Activated naive CD8-positive, alpha-beta T cell treated with anti-CD3 and anti-CD28 coated beads for 36 hours (primary cell): ENCODE data around the gene URI1. TPM values are rescaled to one million over a fixed set of nuclear protein-coding genes. Genes with fewer than 3 reads are reported as not detected.

ENCODE experiments used
- DNase-seq: peaks from one replicate; pipeline ENCODE4 v3.0.0; 2021
- H3K27ac Mint-ChIP-seq: one replicate; pipeline ENCODE4 v1.8.0; 2022; ENCODE audit warnings: mild to moderate bottlenecking, moderate library complexity, mixed read lengths
- H3K27me3 Mint-ChIP-seq: one replicate; pipeline ENCODE4 v1.8.0; 2022; ENCODE audit warnings: mild to moderate bottlenecking, mixed read lengths
- H3K36me3 Mint-ChIP-seq: one replicate; pipeline ENCODE4 v1.8.0; 2021; ENCODE audit warnings: mild to moderate bottlenecking, mixed read lengths
- H3K4me1 Mint-ChIP-seq: one replicate; pipeline ENCODE4 v1.8.0; 2021; ENCODE audit warnings: mixed read lengths
- H3K4me3 Mint-ChIP-seq: one replicate; pipeline ENCODE4 v1.8.0; 2022; ENCODE audit warnings: mild to moderate bottlenecking, moderate library complexity, mixed read lengths
- H3K9me3 Mint-ChIP-seq: one replicate; pipeline ENCODE4 v1.8.0; 2022; ENCODE audit warnings: mixed read lengths
- total RNA-seq, 2 experiments: library from RNA; stranded (reverse); gene quantifications; one replicate each; pipeline ENCODE4 v1.2.3, GENCODE V29; 2021

The URI1 gene
- total RNA-seq, 2 experiments from 2014 or later = 69.7 to 75.4 TPM

DNA sequence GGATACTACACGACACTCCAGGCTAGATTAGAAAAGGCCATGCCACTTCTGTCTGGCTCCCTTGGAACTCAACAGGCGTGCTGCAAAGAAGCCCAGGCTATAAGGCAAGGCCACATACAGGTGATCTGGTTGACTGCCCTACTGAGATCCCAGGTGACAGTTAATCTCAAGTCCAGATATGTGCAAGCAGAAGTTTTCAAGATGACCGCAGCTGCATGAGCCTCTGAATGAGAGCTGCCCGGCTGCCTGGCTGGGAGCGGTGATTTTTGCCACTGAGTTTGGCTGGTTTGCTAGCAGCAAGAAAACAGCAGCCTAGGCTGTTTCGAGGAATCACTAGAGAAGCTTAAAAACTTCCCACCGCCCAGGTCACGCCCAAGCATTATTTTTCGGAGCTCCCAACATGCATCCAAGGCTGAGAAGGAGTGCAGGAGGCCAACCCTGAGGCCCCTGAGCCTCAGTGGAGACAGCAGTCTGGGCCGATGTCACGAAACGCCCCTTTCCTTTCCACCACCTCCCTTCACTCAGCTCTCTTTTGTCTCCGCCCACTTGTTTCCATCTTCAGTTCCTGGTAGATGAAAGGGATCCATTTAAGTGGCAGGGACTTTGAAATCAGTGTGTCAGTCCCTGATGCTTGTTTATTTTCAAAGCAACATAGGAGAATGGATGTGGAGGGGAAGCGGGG is 14.0 kb upstream of the URI1 start:
- no peak overlapping the region for H3K27ac Mint-ChIP-seq
- no peak for DNase-seq
- H3K4me1 Mint-ChIP-seq = peaks cover 2% of the 10 kb centered on the region
- H3K9me3 Mint-ChIP-seq = no peaks in the 10 kb centered on the region
- H3K27me3 Mint-ChIP-seq = no peaks in the 10 kb centered on the region
- no peaks in the 10 kb centered on the region for H3K36me3 Mint-ChIP-seq
- no peak overlapping the region for H3K4me3 Mint-ChIP-seq

DNA sequence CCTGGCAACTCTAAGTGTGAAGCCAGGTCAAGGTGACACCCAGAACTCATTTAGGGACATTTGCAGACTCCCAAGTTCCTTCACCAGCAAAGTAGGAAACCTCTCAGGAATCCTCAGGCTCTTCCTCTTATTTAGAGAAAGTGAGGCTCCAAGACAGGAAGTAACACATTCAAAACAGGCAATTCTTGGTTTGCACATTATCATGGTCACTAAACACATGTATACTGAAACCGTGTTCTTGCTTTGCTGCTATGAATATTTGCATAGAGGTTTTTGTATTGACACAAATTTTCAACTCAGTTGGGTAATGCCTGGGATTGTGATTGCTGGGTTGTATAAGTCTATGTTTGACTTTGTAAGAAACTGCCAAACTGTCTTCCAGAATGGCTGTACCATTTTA is 13.2 kb upstream of the URI1 start:
- Mint-ChIP-seq H3K9me3 (no peaks in the 10 kb centered on the region), H3K36me3 (no peaks in the 10 kb centered on the region), H3K4me1 (peaks cover 2% of the 10 kb centered on the region), H3K27ac (no peak overlapping the region), H3K4me3 (no peak overlapping the region), H3K27me3 (no peaks in the 10 kb centered on the region)
- no peak for DNase-seq

- H3K27me3 Mint-ChIP-seq = no peaks in the 10 kb centered on the region
- peaks cover 8% of the 10 kb centered on the region for H3K36me3 Mint-ChIP-seq
- peaks cover 16% of the 10 kb centered on the region for H3K9me3 Mint-ChIP-seq
- no peak overlapping the region for H3K4me3 Mint-ChIP-seq
- DNase-seq = no peak
- no peaks in the 10 kb centered on the region for H3K4me1 Mint-ChIP-seq
- H3K27ac Mint-ChIP-seq = no peak overlapping the region
Measured at GRCh38 chr19:29934257-29934656, 7.8 kb upstream of the URI1 start.

DNA sequence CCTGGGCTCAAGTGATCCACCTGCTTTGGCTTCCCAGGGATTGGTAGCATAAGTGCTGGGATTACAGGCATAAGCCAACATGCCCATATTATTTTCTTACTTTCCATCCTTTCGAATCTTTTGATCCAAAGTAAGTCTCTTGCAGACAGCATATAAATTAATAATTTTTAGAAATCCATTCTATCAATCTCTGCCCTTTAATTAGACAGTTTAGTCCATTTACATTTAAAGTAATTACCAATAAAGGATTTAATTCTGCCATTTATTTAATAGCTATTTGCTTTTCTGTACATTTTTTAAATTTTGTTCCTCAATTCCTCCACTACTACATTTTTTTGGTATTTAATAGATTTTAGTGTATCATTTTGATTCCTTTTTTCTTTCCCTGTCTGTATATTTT is 7.3 kb upstream of the URI1 start:
- Mint-ChIP-seq H3K36me3 (peaks cover 11% of the 10 kb centered on the region), H3K27ac (no peak overlapping the region), H3K4me1 (no peaks in the 10 kb centered on the region), H3K9me3 (peaks cover 16% of the 10 kb centered on the region), H3K27me3 (no peaks in the 10 kb centered on the region), H3K4me3 (no peak overlapping the region)
- no peak for DNase-seq

DNA sequence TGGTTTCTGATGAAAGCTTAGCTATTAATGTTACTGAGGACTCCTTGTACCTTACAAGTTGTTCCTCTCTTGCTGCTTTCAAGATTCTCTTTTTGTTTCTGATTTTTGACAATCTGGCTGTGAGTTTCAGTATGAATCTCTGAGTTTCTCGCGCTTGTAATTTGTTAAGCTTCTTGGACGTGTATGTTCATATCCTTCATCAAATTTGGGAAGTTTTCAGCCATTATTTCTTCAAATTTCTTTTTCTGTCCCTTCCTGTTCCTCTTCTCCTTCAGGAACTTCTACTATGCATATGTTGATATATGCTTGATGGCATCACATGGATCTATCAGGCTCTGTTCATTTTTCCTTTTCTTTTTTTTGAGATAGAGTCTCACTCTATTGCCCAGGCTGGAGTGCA is 5.6 kb upstream of the URI1 start:
- peaks cover 16% of the 10 kb centered on the region for H3K9me3 Mint-ChIP-seq
- peaks cover 7% of the 10 kb centered on the region for H3K4me1 Mint-ChIP-seq
- no peak for DNase-seq
- H3K27ac Mint-ChIP-seq = no peak overlapping the region
- no peaks in the 10 kb centered on the region for H3K27me3 Mint-ChIP-seq
- peaks cover 11% of the 10 kb centered on the region for H3K36me3 Mint-ChIP-seq
- H3K4me3 Mint-ChIP-seq = no peak overlapping the region

DNA sequence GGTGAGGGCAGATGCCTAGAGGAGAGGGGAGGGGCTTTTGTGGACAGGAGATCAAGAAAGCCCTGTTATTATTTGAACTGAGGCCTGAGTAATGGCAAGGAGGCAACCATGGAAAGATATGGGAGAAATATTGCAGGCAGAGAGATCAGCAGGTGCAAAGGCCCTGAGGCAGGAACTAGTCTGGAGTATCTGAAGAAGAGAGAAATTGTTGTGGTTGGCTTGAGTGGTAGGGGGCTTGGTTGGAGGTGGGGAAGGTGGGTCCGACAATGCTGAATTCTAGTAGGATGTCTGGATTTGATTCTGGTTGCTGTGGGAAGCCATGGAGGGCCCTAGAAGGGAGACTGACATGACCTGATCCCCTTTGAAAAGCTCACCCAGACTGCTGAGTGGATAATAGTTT is 2.4 kb upstream of the URI1 start:
- H3K36me3 Mint-ChIP-seq = peaks cover 23% of the 10 kb centered on the region
- no peak overlapping the region for H3K27ac Mint-ChIP-seq
- H3K4me3 Mint-ChIP-seq = no peak overlapping the region
- H3K9me3 Mint-ChIP-seq = peaks cover 15% of the 10 kb centered on the region
- DNase-seq = no peak
- H3K4me1 Mint-ChIP-seq = peaks cover 20% of the 10 kb centered on the region
- no peaks in the 10 kb centered on the region for H3K27me3 Mint-ChIP-seq

DNA sequence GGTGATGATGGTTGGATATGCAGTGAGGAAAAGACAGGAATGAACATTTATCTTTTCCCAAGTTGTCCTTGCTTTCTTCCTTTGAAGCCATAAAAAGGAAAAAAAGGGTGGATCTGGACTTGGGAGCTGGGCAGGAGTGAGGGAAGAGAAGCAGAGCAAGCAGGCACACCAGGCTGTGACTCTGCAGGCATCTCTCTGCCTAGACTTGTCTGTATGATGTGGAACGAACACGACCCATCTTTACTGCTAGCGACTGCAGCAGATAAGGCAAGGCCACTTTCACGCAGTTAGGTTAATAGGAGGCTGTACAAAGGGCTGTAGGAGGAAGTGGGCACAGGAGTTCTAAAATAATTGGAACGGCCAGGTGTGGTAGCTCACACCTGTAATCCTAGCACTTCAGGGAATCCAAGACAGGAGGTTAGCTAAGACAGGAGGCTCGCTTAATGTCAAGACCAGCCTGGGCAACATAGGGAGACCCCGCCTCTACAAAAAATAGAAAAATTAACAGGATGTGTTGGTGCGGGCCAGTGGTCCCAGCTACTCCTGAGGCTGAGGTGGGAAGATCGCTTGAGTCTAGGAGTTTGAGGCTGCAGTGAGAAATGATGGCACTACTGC is 961 bp upstream of the URI1 start:
- H3K27me3 Mint-ChIP-seq = no peaks in the 10 kb centered on the region
- H3K4me1 Mint-ChIP-seq = peaks cover 32% of the 10 kb centered on the region
- peaks cover 11% of the 10 kb centered on the region for H3K9me3 Mint-ChIP-seq
- peaks cover 26% of the 10 kb centered on the region for H3K36me3 Mint-ChIP-seq
- H3K4me3 Mint-ChIP-seq = peak overlapping the region; percentile 77
- no peak for DNase-seq
- peak overlapping the region; percentile 89 for H3K27ac Mint-ChIP-seq

GRCh38 chr19:29942404-29943261 is 594 bp downstream of the URI1 start:
- Mint-ChIP-seq H3K4me1 (peaks cover 44% of the 10 kb centered on the region), H3K9me3 (peaks cover 2% of the 10 kb centered on the region), H3K36me3 (peaks cover 27% of the 10 kb centered on the region), H3K27me3 (no peaks in the 10 kb centered on the region), H3K27ac (peak overlapping the region; percentile 91), H3K4me3 (peak overlapping the region; percentile 98)
- DNase-seq = peak; percentile 86

GRCh38 chr19:29943615-29944014 is 1.6 kb downstream of the URI1 start:
- peak overlapping the region; percentile 98 for H3K4me3 Mint-ChIP-seq
- H3K9me3 Mint-ChIP-seq = peaks cover 8% of the 10 kb centered on the region
- H3K36me3 Mint-ChIP-seq = peaks cover 36% of the 10 kb centered on the region
- no peak for DNase-seq
- H3K27me3 Mint-ChIP-seq = no peaks in the 10 kb centered on the region
- H3K4me1 Mint-ChIP-seq = peaks cover 50% of the 10 kb centered on the region
- H3K27ac Mint-ChIP-seq = peak overlapping the region; percentile 91

DNA sequence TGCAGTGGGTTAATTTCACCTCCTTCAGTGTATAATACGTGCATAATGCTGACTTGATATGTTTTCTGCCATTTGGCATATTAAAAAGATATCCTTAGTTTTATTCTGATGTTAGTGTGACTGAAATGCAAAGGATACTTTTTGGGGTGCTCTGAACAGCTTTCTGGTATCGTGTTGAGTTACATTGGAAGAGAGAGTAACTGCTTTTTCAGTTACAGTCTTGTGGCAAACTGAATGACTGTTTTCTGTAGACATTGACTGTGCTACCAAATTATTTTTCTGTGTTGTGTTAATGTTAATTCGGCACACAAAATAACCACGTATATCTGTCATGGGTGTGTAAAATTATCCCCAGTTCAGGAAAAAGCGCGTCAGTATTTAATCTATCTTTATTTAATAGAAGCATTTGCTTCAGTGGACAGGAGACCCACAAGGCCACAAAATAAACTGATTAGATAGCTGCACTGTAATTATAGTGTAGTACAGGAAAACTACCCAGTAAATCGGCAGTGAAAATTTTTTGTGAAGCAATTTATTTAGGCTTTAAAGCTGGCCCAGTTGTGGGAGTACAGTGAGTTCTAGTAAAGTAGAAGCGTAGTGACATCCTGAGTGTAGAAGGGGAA is 2.5 kb downstream of the URI1 start:
- Mint-ChIP-seq H3K4me1 (peaks cover 50% of the 10 kb centered on the region), H3K27me3 (no peaks in the 10 kb centered on the region), H3K36me3 (peaks cover 38% of the 10 kb centered on the region), H3K27ac (peak overlapping the region; percentile 75), H3K4me3 (peak overlapping the region; percentile 68), H3K9me3 (peaks cover 8% of the 10 kb centered on the region)
- DNase-seq = no peak

DNA sequence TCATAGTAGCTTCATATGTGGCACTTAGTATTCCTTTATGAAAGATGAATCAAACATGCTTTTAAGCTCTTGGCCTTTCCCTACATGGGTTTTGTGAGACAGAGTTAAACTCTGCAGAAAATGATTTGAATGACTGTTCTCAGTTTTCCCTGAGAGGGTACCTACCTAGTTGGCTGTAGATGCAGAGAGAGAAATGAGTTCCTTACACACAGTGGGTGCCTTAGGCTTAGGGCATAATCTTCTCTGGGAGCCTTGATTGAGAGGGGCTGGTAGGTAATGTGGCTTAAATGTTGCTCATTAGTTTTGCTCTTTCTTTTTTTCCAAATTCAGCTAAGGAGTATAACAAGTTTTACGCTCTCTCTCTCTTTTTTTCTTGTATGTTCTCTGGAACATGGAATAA is 3.0 kb downstream of the URI1 start:
- H3K4me1 Mint-ChIP-seq = peaks cover 50% of the 10 kb centered on the region
- DNase-seq = no peak
- peaks cover 42% of the 10 kb centered on the region for H3K36me3 Mint-ChIP-seq
- H3K27ac Mint-ChIP-seq = peak overlapping the region; percentile 75
- peak overlapping the region; percentile 68 for H3K4me3 Mint-ChIP-seq
- no peaks in the 10 kb centered on the region for H3K27me3 Mint-ChIP-seq
- peaks cover 8% of the 10 kb centered on the region for H3K9me3 Mint-ChIP-seq

GRCh38 chr19:29945433-29945832 is 3.4 kb downstream of the URI1 start:
- Mint-ChIP-seq H3K27me3 (no peaks in the 10 kb centered on the region), H3K4me3 (peak overlapping the region; percentile 68), H3K27ac (peak overlapping the region; percentile 75), H3K36me3 (peaks cover 45% of the 10 kb centered on the region), H3K4me1 (peaks cover 53% of the 10 kb centered on the region), H3K9me3 (peaks cover 8% of the 10 kb centered on the region)
- DNase-seq = no peak

GRCh38 chr19:29946645-29947044 is 4.6 kb downstream of the URI1 start:
- Mint-ChIP-seq H3K36me3 (peaks cover 56% of the 10 kb centered on the region), H3K4me1 (peaks cover 52% of the 10 kb centered on the region), H3K27me3 (no peaks in the 10 kb centered on the region), H3K27ac (peak overlapping the region; percentile 6), H3K4me3 (no peak overlapping the region), H3K9me3 (peaks cover 9% of the 10 kb centered on the region)
- no peak for DNase-seq

- Mint-ChIP-seq H3K9me3 (peaks cover 11% of the 10 kb centered on the region), H3K27ac (peak overlapping the region; percentile 82), H3K36me3 (peaks cover 63% of the 10 kb centered on the region), H3K4me3 (no peak overlapping the region), H3K27me3 (no peaks in the 10 kb centered on the region), H3K4me1 (peaks cover 61% of the 10 kb centered on the region)
- DNase-seq = no peak
Measured at GRCh38 chr19:29947871-29948270, 5.8 kb downstream of the URI1 start.
